Measurements from ENCODE around the gene TMEM31.

TMEM31 gene

DNA sequence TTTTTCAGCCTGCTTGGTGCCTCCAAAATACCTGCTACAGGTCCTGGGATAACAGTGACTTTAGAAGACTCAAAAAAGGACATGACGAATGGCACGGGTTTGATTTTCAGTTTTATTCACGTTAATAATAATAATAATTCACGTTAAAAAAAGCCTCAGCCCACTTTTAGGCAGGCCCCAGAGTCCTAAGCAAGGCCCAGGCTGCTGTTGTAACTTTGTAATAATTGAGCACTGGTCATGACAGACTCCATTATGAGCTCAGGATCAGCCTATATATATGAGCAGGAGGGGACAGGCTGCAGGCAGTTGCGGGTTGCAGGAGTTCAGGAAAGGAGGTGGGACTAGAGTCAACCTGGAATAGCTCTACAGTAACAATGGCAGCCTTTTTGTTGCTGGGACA, at the start of gene TMEM31:
Gene TMEM31, plus strand, starts transcription at position 301 of the 400 bp plus-strand sequence. CDS start 1,350 bp downstream, outside the sequence.
- DNase-seq (ENCODE audit: low read depth in 1 of 2, low spot score in 1 of 2) = no peak

- DNase-seq (ENCODE audit: low read depth in 1 of 2, low spot score in 1 of 2) = no peak
Measured at GRCh38 chrX:103663981-103664762, 46.5 kb upstream of the TMEM31 start.

GRCh38 chrX:103666202-103667107, 44.3 kb upstream of the TMEM31 start:
- DNase-seq (ENCODE audit: low read depth in 1 of 2, low spot score in 1 of 2) = no peak

DNA sequence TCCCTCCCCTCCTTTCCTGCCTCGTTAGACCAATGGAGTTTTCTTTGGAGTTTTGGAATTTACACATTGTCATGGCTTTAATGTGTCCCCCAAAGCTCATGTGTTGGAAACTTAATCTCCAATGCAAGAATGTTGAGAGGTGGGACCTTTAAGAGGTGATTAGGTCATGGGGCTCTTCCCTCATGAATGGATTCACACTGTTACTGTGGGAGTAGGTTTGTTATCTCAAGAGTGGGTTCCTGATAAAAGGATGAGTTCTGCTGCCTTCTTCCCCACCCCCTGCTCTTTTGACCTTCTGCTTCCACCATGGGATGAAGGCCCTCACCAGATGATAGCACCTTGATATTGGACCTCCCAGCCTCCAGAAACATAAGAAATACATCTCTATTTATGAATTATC, 41.0 kb upstream of the TMEM31 start:
- DNase-seq (ENCODE audit: low read depth in 1 of 2, low spot score in 1 of 2) = no peak

GRCh38 chrX:103674531-103675454, 35.9 kb upstream of the TMEM31 start:
- DNase-seq (ENCODE audit: low read depth in 1 of 2, low spot score in 1 of 2) = no peak

DNA sequence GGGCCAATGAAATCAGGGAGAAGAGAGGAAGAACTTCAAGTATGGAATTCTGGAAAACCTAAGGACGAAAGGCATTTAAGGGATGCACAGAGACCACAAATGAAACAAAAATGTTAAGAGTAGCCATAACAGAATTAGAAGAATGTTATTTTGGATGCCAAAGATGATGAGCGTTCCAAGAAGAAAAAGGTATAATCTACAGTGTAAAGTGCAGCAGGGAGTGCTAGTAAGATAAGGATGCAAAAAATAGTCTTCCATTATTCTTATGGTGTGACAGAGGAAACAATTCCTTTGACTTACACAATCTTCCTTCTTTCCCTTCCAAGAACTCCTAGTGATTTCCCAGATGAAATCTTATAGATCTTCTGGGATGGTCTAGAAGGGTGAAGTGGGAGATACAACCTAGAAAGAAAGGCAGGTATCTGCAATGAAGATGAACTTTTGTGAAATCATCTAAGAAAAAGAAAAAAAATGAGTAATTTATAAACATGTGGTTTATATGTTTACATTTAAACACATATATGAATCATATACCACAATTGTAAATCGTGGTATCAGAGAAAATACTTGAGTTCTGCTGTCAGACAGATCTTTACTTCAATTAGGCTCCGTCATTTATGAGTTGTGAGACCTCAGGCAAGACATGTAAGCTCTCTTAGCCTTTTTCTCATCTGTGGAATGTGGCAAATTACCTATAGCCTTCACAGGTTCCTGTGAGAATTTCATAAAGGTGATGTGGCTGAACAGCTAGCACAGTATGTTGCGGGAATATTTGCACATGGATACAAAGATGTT, 32.3 kb upstream of the TMEM31 start:
- no peak for DNase-seq (ENCODE audit: low read depth in 1 of 2, low spot score in 1 of 2)

- DNase-seq (ENCODE audit: low read depth in 1 of 2, low spot score in 1 of 2) = no peak
Measured at GRCh38 chrX:103681443-103681842, 29.3 kb upstream of the TMEM31 start.

DNA sequence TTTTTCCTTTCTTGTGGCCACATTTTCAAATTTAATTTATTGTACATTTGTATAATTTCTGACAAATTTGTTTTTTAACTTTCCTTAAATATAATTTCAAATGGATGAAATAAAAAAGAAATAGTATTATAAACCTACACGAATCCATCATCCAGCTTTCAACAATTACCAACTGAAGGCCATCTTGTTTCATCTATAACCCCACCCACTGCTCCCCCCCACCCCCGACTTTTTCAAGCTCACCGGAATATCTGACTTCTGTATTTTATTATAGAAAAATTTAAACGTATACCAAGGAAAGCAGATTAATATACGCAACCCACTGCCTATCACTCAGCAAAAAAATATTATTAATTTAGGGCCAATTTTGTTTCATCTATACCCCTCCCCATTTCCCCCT, 25.3 kb upstream of the TMEM31 start:
- no peak for DNase-seq (ENCODE audit: low read depth in 1 of 2, low spot score in 1 of 2)

GRCh38 chrX:103686199-103687072, 24.3 kb upstream of the TMEM31 start, which contains the start of gene MORF4L2:
Gene MORF4L2 (minus strand): TSS chrX:103686699. CDS start chrX:103677027, 9,672 bp downstream.
- peak; percentile 50 to 73 for DNase-seq (ENCODE audit: low read depth in 1 of 2, low spot score in 1 of 2)

DNA sequence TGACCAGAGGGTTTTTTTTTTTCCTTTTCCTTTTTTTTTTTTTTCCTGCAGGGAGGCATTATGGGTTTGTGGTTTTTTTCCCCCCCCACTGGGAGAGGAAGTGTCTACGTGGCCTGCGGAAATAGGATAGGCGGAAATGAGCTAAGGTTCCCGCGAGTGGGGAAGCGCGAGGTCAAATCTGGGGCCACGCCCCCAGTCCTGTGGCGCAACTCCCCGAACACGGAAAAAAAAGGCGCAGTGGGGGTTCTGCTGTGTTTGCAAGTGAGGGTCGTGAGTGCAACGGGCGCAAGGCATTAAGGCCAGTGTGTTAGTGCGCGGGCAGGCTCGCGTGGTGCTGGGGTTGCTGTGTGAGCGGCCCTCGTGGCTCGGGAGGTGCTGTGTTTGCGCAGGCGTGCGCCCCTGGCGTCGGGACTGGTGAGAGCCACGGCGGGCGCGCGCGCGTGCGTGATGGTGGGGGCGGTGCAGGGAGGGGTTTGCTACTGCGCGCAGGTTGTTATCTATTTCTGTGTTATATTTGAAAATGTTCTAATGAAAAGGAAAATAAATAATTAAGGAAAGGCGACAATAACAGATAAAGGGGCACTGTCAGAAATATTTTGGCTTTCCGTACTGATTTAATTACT, 23.5 kb upstream of the TMEM31 start:
- DNase-seq (ENCODE audit: low read depth in 1 of 2, low spot score in 1 of 2) = peak; percentile 75 to 80

DNA sequence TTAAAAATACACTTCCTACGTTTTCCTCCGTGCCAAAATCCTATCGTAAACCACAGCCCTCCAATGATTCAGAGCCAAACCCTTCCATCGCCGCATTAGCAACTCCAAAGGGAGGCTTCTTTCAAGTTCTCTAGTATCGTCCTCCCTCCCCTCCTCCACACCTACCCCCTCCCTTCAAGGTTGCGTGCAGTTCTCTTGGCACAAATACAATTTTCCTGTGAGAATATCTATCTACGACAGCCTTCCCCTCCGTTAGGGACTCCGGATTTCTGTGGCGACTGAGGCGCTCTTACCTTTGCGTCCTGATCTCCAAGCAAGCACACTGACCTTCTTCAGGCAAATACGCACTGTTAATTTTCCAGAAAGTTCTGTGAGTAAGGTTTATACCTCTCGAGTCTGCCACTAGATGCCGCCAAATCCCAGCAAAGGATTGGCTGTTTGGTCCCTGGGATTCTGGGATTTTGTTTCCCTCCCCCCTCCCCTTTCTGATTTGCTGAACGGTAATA, 23.0 kb upstream of the TMEM31 start:
- DNase-seq (ENCODE audit: low read depth in 1 of 2, low spot score in 1 of 2) = peak; percentile 7 to 14

GRCh38 chrX:103688946-103689345, 21.8 kb upstream of the TMEM31 start:
- no peak for DNase-seq (ENCODE audit: low read depth in 1 of 2, low spot score in 1 of 2)

DNA sequence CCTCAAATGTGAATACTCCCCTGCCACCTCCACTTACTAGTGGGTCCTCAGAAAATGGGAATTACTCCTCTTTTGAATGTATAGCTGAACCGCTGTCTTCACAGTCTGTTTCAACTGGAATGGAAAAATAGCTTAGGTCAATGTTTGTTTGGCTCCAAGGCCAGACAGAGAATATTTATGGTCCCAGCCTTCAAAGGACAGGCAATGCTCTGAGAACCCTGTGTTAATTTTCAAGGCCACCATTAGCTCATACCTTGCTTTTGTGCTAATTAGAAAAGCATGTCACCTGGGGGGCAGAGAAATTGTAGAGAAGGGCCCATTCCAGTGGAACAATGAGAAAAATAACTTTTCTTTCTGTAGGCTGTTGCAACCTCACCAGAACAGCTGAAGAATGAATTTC, 19.6 kb upstream of the TMEM31 start:
- no peak for DNase-seq (ENCODE audit: low read depth in 1 of 2, low spot score in 1 of 2)

DNA sequence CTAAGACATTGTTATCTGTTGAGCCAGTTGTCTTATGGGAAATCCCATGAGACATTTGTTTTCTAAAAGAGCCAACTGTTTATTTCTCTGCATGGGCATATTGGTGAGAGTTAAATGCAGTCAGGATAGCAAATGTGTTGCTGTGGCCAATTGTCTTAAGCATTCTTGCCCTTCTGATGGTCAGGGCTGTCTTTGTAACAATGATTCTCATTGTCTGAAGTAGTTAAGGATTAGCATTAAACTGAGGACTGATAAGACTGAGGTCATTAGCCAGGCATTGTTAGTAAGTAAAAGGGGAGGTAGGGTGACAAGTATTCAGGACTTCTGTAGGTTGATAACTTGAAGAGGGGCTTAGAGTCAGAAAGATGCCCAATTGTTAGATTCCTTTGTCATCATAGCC, 13.0 kb upstream of the TMEM31 start:
- DNase-seq (ENCODE audit: low read depth in 1 of 2, low spot score in 1 of 2) = no peak

DNA sequence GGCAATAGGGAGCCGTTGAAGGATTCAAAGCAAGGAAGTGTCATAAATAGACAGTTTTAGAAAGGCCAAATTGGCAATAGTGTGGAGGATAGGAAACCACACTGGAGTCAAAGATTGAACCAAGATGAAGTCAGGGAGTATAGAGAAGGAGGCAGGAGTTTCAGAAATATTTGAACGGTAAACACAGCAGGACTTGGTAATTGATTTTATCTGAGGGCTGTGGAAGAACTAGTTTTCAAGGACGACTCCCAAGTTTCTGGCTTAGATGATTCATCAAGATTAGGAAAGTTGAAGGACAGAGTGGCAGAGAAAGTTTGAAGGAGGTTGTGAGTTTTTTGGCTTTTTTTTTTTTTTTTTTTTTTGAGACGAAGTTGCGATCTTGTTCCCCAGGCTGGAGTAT, 11.5 kb upstream of the TMEM31 start:
- no peak for DNase-seq (ENCODE audit: low read depth in 1 of 2, low spot score in 1 of 2)

DNA sequence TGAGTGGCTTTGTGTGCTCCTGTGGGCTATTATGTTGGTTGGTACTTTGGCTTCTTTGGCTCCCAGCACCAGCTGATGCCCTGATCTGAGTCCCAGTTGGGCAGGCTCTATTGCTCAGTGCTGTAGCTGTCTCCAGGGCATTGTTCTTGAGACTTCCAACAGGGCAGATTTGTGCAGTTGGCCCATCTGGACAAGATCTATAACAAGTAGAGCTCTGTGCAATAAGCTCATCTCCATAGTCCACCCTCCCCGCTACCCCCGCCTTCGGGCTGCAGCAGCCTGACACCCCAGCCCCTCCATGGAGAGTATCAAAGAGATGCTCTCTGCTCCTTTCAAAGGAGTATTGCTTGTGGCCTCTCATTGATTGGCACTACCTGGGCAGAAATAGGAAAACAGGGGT, 5.8 kb upstream of the TMEM31 start:
- no peak for DNase-seq (ENCODE audit: low read depth in 1 of 2, low spot score in 1 of 2)

DNA sequence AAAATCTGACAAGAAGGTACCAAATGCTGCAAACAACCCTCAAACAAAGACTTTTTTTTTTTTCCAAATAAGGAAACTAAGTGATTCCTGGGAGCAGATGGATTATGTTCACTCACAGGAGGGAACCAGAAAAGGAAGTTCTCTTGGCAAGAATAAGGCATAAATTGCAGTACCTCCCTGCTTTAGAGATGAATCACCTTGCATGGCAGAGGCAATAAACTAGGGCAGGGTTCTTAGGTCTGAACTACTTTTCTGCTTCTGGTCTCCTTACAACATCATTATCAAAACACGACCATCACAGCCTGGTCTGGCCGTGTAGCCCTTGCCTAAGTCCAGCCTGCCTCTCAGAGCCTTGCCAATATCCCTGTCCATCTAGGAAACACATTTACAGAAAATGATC, 6.3 kb downstream of the TMEM31 start:
- no peak for DNase-seq (ENCODE audit: low read depth in 1 of 2, low spot score in 1 of 2)

DNA sequence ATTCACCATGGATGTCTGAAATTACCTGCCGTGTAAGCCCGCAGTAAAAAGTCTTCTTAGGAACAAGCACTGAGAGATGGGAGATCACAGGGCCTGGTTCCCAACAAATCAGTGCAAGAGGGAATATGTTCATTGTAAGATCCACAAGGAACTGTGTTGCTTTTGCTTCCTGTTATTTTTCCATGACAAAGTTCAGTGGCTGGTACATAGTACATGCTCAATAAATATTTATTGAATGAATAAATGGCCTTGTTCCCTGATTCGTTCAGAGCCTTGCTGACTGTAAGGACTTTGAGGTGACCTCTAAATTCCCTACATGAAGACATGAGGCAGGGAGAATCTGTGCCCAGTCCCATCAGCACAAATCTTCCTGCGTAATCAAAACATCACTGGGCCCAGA, 7.4 kb downstream of the TMEM31 start:
- DNase-seq (ENCODE audit: low read depth in 1 of 2, low spot score in 1 of 2) = no peak

DNA sequence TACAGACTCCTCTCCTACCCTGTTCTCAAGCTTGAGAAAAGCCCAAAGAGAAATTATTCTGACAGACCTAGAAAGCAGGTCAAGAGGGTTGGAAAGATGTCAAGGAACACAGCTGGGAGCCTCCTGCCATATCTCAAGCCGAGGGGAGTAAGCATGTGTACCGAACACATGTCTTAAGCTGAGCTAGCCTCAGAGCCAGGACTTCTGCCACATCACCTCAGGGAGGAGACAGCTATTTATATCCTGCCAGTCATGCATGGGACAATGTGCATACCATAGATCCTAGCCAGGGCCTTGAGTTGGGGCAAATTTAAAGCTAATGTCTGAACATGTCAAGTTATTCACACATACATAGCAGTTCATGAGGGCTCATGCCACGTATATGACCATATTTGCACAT, 11.8 kb downstream of the TMEM31 start:
- no peak for DNase-seq (ENCODE audit: low read depth in 1 of 2, low spot score in 1 of 2)

Measured in activated T-helper 1 cell treated with anti-CD3 and anti-CD28 coated beads, Interleukin-2, amount 50 U/mL, for 16 hours (primary cell).